ENCODE measurements around the gene POLRMT. TPM values are rescaled to one million over a fixed set of nuclear protein-coding genes. Genes with fewer than 3 reads are reported as not detected.

POLRMT gene
- total RNA-seq, 1 experiment from 2014 or later, result 51.4 TPM

GRCh38 chr19:616062-616700 is 17.2 kb downstream of the POLRMT start:
- no peaks in the 10 kb centered on the region for H3K27me3 Mint-ChIP-seq (ENCODE audit: unreplicated experiment)
- peaks cover 24% of the 10 kb centered on the region for H3K36me3 Mint-ChIP-seq (ENCODE audit: insufficient read depth, unreplicated experiment)
- H3K27ac Mint-ChIP-seq (ENCODE audit: unreplicated experiment), result no peak overlapping the region
- DNase-seq, result no peak
- CTCF ChIA-PET, result no interaction called here
- BruUV-seq (replicated peaks), result no TSS peak
- no peaks in the 10 kb centered on the region for H3K4me1 Mint-ChIP-seq (ENCODE audit: low read depth, unreplicated experiment)
- H3K9me3 Mint-ChIP-seq (ENCODE audit: low read depth, unreplicated experiment), result no peaks in the 10 kb centered on the region
- intact Hi-C loops (cut with micrococcal nuclease; ENCODE audit: unreplicated experiment), result no loop called here
- H3K4me3 Mint-ChIP-seq (ENCODE audit: low read depth, unreplicated experiment), result no peak overlapping the region
- TF ChIP-seq CTCF (IDR thresholded peaks at IDR 0.05; ENCODE audit: unreplicated experiment), result no peak

- Mint-ChIP-seq H3K4me3 (ENCODE audit: low read depth, unreplicated experiment) (no peak overlapping the region), H3K9me3 (ENCODE audit: low read depth, unreplicated experiment) (no peaks in the 10 kb centered on the region), H3K27ac (ENCODE audit: unreplicated experiment) (no peak overlapping the region), H3K36me3 (ENCODE audit: insufficient read depth, unreplicated experiment) (peaks cover 24% of the 10 kb centered on the region), H3K27me3 (ENCODE audit: unreplicated experiment) (no peaks in the 10 kb centered on the region), H3K4me1 (ENCODE audit: low read depth, unreplicated experiment) (no peaks in the 10 kb centered on the region)
- no peak for DNase-seq
- no TSS peak for BruUV-seq (replicated peaks)
- TF ChIP-seq CTCF (IDR thresholded peaks at IDR 0.05; ENCODE audit: unreplicated experiment), result no peak
- CTCF ChIA-PET, result no interaction called here
- intact Hi-C loops (cut with micrococcal nuclease; ENCODE audit: unreplicated experiment), result no loop called here
Measured at GRCh38 chr19:615619-616018, 17.7 kb downstream of the POLRMT start.

DNA sequence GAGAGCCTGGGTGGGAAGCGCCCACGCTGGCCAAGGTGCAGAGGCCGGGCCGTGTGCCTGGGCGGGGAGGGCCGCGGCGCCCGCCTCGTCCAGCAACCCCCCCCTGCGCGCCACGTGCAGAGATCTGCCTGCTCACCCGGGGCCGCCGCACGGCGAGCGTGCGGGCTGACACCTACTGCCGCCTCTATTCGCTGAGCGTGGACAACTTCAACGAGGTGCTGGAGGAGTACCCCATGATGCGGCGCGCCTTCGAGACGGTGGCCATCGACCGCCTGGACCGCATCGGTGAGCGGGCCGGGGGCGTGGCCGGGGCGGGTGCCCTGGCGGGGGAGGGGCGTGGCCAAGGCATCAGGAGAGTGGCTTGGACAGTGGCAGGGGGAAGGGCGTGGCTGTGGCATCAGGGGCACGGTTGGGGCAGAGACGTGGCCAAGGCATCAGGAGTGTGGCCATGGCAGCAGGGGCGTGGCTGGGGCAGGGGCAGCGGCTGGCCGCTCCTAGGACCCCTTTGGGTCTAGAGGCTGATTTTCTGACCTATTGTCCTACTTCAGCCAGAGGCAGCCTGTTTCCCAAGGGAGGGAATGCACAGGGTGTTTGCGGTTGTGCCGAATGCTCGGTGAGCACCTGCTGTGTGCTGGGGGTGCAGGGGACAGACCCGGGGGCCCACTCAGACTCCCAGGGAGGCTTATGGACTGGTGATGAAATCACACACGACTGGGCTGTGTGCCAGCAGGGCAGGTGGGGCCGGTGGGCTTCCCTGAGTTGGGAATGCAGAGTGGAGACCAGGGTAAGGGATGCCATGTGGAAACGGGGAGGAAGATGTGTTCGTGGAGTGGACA is 19.4 kb downstream of the POLRMT start:
- H3K9me3 Mint-ChIP-seq (ENCODE audit: low read depth, unreplicated experiment), result no peaks in the 10 kb centered on the region
- H3K4me1 Mint-ChIP-seq (ENCODE audit: low read depth, unreplicated experiment), result no peaks in the 10 kb centered on the region
- CTCF ChIA-PET, result no interaction called here
- H3K27ac Mint-ChIP-seq (ENCODE audit: unreplicated experiment), result no peak overlapping the region
- peaks cover 13% of the 10 kb centered on the region for H3K36me3 Mint-ChIP-seq (ENCODE audit: insufficient read depth, unreplicated experiment)
- H3K4me3 Mint-ChIP-seq (ENCODE audit: low read depth, unreplicated experiment), result no peak overlapping the region
- intact Hi-C loops (cut with micrococcal nuclease; ENCODE audit: unreplicated experiment), result no loop called here
- DNase-seq, result no peak
- no TSS peak for BruUV-seq (replicated peaks)
- H3K27me3 Mint-ChIP-seq (ENCODE audit: unreplicated experiment), result no peaks in the 10 kb centered on the region
- no peak for TF ChIP-seq CTCF (IDR thresholded peaks at IDR 0.05; ENCODE audit: unreplicated experiment)

GRCh38 chr19:612941-613340 is 20.4 kb downstream of the POLRMT start:
- intact Hi-C loops (cut with micrococcal nuclease; ENCODE audit: unreplicated experiment), result no loop called here
- H3K27me3 Mint-ChIP-seq (ENCODE audit: unreplicated experiment), result no peaks in the 10 kb centered on the region
- H3K27ac Mint-ChIP-seq (ENCODE audit: unreplicated experiment), result no peak overlapping the region
- no peaks in the 10 kb centered on the region for H3K9me3 Mint-ChIP-seq (ENCODE audit: low read depth, unreplicated experiment)
- no peaks in the 10 kb centered on the region for H3K4me1 Mint-ChIP-seq (ENCODE audit: low read depth, unreplicated experiment)
- BruUV-seq (replicated peaks), result no TSS peak
- no peak for DNase-seq
- peaks cover 7% of the 10 kb centered on the region for H3K36me3 Mint-ChIP-seq (ENCODE audit: insufficient read depth, unreplicated experiment)
- H3K4me3 Mint-ChIP-seq (ENCODE audit: low read depth, unreplicated experiment), result no peak overlapping the region
- CTCF ChIA-PET, result no interaction called here
- TF ChIP-seq CTCF (IDR thresholded peaks at IDR 0.05; ENCODE audit: unreplicated experiment), result no peak

All from Calu3 (cell line).